Keratinocyte (primary cell): ENCODE measurements around the gene CD7.

Experiments used
- EZH2 ChIP-seq: IDR thresholded peaks from one replicate; pipeline ENCODE4 v1.6.1; 2012; ENCODE audit warnings: inconsistent platforms, mild to moderate bottlenecking, low read length, moderate library complexity
- TF ChIP-seq, protein P1 (sequence below), 3 experiments: IDR thresholded peaks in 1 of 3; conservative IDR thresholded peaks in 1 of 3; optimal IDR thresholded peaks in 1 of 3; 2 replicates in 2 of 3; 3 replicates in 1 of 3; pipeline versions ENCODE3 to v1.5.1; 2011; ENCODE audit warnings: low read length in 3 of 3, mild to moderate bottlenecking in 3 of 3, moderate library complexity in 2 of 3, control low read depth in 1 of 3, inconsistent platforms in 1 of 3; ENCODE audit not compliant: insufficient read depth in 2 of 3; ENCODE audit errors: extremely low read depth in 1 of 3

DNA sequence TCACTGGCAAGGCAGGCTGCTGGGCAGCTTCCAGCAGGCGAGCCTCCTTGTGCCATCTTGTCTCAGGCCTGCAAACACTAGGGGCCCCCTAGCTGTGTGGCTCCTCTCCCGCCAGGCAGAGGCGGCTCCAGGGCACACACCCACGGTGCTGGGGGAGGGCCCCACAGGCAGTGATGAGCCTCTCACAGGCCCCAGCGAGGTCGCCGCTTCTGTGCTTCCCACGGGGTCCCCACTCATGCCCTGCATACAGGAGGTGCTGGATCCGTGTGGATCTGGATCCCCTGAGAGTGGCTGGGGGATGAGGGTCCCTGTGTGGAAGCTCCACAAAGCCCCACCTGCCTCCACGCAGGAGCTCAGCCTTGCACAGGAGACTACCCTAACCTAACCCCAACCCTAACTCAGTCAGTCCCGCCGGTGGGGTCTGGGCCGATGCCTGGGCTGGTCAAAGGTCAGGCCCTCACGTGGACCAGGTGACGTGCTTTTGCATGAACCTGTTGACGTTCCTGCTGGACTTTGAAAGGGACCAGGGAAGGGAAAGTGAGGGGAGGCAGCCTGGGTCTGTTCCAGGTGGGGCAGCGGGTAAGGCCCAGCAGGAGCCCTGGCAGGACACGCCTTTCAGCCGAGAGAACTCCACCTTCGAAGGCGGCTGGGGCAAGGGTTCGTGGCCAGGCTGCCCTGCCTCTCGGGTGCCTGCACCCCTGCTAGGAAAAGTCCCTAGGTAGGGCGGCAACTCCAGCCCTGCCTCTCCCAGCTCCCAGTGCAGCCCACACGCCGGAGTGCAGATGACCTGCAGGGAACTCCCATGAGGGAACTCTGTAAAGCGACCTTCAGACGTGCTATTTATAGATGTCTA is 11.0 kb upstream of the CD7 start:
- TF ChIP-seq EZH2, result no peak
- TF ChIP-seq, protein P1, sequence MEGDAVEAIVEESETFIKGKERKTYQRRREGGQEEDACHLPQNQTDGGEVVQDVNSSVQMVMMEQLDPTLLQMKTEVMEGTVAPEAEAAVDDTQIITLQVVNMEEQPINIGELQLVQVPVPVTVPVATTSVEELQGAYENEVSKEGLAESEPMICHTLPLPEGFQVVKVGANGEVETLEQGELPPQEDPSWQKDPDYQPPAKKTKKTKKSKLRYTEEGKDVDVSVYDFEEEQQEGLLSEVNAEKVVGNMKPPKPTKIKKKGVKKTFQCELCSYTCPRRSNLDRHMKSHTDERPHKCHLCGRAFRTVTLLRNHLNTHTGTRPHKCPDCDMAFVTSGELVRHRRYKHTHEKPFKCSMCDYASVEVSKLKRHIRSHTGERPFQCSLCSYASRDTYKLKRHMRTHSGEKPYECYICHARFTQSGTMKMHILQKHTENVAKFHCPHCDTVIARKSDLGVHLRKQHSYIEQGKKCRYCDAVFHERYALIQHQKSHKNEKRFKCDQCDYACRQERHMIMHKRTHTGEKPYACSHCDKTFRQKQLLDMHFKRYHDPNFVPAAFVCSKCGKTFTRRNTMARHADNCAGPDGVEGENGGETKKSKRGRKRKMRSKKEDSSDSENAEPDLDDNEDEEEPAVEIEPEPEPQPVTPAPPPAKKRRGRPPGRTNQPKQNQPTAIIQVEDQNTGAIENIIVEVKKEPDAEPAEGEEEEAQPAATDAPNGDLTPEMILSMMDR (optimal IDR thresholded peaks at IDR 0.05 in 1 of 3, IDR thresholded peaks at IDR 0.05 in 1 of 3, conservative IDR thresholded peaks at IDR 0.05 in 1 of 3; ENCODE audit: extremely low read depth in 1 of 3, insufficient read depth in 2 of 3, low read length in 3 of 3), result peak in 1 of 3 experiments; percentile 22
